Tibial artery (tissue), 4 donors: ENCODE results near the gene SRGAP1.

ENCODE experiments used
- DNase-seq, 2 donors: peaks; one replicate each; pipeline ENCODE4 v3.0.0-alpha.2; 2019
- H3K27ac ChIP-seq, 2 donors: fragments of 200-600 bp; sonication (generic) in 1 of 2; 1 replicate in 1 of 2; 2 replicates in 1 of 2; pipeline ENCODE4 v1.5.1; 2018 to 2019; ENCODE audit warnings: mild to moderate bottlenecking in 1 of 2
- H3K27me3 ChIP-seq, 2 donors: fragments of 200-600 bp; sonication (generic) in 1 of 2; one replicate each; pipeline versions ENCODE4 v1.5.1 to v1.6.0; 2016 to 2019
- H3K36me3 ChIP-seq, 3 donors: fragments of 200-600 bp; sonication (generic) in 2 of 3; one replicate each; pipeline ENCODE4 v1.5.1; 2016 to 2019; ENCODE audit warnings: mild to moderate bottlenecking in 2 of 3
- H3K4me1 ChIP-seq, 4 donors: fragments of 200-600 bp; sonication (generic) in 2 of 4; 1 replicate in 3 of 4; 2 replicates in 1 of 4; pipeline ENCODE4 v1.5.1; 2016 to 2019
- H3K4me3 ChIP-seq, 2 donors: fragments of 200-600 bp; sonication (generic) in 1 of 2; 1 replicate in 1 of 2; 2 replicates in 1 of 2; pipeline ENCODE4 v1.5.1; 2018 to 2019; ENCODE audit warnings: mild to moderate bottlenecking in 2 of 2
- H3K9me3 ChIP-seq, 3 donors: fragments of 200-600 bp; sonication (generic) in 1 of 3; one replicate each; pipeline ENCODE4 v1.5.1; 2016 to 2019
- intact Hi-C: fragments of 100-400 bp; cut with DNase I; formaldehyde crosslinking; loops from one replicate; pipeline ENCODE4 v1.15.0; 2023; ENCODE audit warnings: low total_unique reads
- TF ChIP-seq, protein P1 (sequence below), 2 experiments: fragments of 200-600 bp in 1 of 2; fragments of 450-650 bp in 1 of 2; IDR thresholded peaks; one replicate each; pipeline ENCODE4 v1.5.1; 2017 to 2019; ENCODE audit warnings: antibody characterized with exemption in 2 of 2, mild to moderate bottlenecking in 1 of 2, moderate library complexity in 1 of 2

SRGAP1 gene

DNA sequence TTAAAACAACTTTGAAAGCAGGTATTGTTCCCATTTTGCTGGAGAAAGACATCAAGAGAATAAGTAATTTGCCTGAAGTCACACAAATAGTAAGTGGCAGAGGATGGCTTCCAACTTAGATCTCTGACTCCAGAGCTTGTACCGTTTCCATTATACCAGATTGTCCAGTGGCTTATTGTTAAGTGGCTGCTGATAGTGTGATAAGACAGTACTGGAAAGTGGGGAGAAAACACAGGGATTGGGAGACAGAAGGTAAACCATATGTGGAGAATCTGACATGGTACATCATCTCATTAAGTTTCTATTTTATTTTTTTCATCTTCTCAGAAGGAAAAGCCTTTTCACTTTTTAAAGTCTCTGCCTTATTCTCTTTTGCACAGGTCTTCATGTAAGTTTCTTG is 108.5 kb downstream of the SRGAP1 start:
- DNase-seq, result no peak
- H3K27me3 ChIP-seq, result no peaks in the 10 kb centered on the region
- intact Hi-C loops, result no loop called here
- H3K36me3 ChIP-seq, result no peaks in the 10 kb centered on the region
- H3K9me3 ChIP-seq, result no peaks in the 10 kb centered on the region
- TF ChIP-seq, protein P1, sequence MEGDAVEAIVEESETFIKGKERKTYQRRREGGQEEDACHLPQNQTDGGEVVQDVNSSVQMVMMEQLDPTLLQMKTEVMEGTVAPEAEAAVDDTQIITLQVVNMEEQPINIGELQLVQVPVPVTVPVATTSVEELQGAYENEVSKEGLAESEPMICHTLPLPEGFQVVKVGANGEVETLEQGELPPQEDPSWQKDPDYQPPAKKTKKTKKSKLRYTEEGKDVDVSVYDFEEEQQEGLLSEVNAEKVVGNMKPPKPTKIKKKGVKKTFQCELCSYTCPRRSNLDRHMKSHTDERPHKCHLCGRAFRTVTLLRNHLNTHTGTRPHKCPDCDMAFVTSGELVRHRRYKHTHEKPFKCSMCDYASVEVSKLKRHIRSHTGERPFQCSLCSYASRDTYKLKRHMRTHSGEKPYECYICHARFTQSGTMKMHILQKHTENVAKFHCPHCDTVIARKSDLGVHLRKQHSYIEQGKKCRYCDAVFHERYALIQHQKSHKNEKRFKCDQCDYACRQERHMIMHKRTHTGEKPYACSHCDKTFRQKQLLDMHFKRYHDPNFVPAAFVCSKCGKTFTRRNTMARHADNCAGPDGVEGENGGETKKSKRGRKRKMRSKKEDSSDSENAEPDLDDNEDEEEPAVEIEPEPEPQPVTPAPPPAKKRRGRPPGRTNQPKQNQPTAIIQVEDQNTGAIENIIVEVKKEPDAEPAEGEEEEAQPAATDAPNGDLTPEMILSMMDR (IDR thresholded peaks at IDR 0.05), result no peak
- H3K4me3 ChIP-seq, result no peak overlapping the region
- H3K4me1 ChIP-seq, result peaks cover 0 to 27% (median 6%) of the 10 kb centered on the region in 4 donors
- H3K27ac ChIP-seq, result no peak overlapping the region

DNA sequence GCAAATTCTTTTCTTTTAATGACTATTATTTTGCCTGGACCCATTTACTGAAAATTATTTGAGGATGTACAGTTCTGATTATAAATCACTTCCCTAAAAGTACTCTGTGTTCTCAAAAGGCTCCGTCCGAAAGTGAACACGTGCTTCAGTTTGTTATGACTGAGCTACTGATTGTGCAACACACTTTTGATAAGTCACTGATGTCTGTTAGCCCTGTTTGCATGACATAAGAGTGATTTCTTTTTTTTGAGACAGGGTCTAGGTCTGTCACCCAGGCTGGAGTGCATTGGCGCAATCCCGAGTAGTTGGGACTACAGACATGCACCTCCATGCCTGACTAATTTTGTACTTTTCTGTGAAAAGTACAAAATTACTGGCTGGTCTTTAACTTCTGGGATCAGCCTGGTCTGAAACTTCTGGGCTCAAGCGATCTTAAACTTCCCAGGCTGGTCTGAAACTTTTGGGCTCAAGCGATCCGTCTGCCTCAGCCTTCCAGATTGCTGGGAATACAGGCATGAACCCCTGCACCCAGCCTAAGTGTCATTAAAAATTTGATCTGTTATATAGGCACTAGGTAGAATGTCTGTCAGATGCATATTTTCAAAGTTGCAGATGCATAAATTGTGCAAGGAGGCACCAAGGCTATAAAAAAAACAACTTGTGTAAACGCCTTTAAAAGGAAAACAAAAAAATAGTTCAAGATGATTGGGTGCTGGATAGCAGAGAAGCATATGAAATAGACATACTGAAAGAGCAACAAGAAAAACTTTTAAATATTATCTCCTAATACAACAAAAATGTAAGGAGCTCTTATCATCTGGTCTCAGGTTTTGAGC is 111.5 kb downstream of the SRGAP1 start:
- peak; percentile 71 to 82 for DNase-seq
- no peaks in the 10 kb centered on the region for H3K27me3 ChIP-seq
- no peaks in the 10 kb centered on the region for H3K9me3 ChIP-seq
- TF ChIP-seq, protein P1 (IDR thresholded peaks at IDR 0.05), result no peak
- no peaks in the 10 kb centered on the region for H3K36me3 ChIP-seq
- intact Hi-C loops, result no loop called here
- no peak overlapping the region for H3K4me3 ChIP-seq
- peak overlapping the region; percentile 48 to 54 for H3K27ac ChIP-seq
- peaks cover 0 to 18% (median 3%) of the 10 kb centered on the region in 4 donors for H3K4me1 ChIP-seq

DNA sequence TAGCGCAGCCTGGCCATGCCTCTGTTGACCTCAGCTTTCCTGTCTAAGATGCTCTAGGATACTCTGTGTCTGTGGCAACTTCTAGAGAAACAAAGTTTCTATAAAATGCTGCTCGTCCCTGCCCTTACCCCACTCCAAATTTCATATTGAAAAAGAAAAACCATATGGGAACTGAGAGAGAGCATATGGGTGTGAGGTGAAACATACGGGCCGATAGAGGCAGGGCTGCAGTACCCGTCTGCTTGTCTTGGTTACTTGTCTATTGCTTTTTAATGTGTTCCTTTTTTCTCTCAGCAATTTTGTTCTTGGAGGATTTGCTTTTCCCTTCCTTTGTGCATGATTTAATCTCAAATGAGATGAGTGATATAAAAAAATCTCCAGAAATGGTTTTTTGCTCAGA is 113.0 kb downstream of the SRGAP1 start:
- Histone ChIP-seq H3K27ac (no peak overlapping the region), H3K27me3 (no peaks in the 10 kb centered on the region), H3K4me1 (peaks cover 0 to 18% (median 5%) of the 10 kb centered on the region in 4 donors), H3K9me3 (no peaks in the 10 kb centered on the region), H3K4me3 (no peak overlapping the region), H3K36me3 (no peaks in the 10 kb centered on the region)
- no peak for DNase-seq
- TF ChIP-seq, protein P1 (IDR thresholded peaks at IDR 0.05), result no peak
- intact Hi-C loops, result no loop called here

DNA sequence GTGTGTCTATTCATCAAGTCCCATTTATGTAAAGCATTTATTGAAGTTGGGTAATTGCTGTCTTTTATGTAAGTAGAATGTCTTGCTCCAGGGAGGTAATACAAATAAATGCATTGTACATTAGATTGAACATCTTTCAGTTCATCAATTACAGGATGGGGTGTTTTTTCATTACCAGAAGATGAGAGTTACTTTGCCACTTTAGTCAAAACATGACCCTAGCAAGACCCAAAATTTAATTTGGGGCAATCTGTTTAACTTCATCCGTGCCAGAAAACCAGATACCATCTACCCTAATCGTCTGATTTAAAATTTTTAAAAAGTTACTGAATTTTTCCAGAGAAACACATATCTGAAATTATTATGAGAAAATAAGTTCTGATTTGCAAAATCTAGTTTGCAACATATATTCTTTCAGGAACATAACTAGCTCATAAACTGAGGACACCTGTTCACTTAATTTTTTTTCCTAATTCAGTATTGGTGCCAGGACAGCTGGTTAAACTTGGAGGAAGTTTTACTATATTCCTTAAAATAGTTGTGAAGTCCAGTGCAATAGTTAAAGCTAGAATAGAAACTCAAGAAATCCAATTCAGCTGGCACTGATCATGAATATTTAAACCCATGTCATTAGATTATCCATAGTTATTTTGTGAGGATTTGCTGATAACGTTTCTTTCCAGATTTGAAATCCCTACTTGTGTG is 114.5 kb downstream of the SRGAP1 start:
- intact Hi-C loops, result no loop called here
- Histone ChIP-seq H3K36me3 (no peaks in the 10 kb centered on the region), H3K4me3 (no peak overlapping the region), H3K27me3 (no peaks in the 10 kb centered on the region), H3K27ac (no peak overlapping the region), H3K9me3 (no peaks in the 10 kb centered on the region), H3K4me1 (peaks cover 0 to 29% (median 7%) of the 10 kb centered on the region in 4 donors)
- DNase-seq, result no peak
- TF ChIP-seq, protein P1 (IDR thresholded peaks at IDR 0.05), result no peak

DNA sequence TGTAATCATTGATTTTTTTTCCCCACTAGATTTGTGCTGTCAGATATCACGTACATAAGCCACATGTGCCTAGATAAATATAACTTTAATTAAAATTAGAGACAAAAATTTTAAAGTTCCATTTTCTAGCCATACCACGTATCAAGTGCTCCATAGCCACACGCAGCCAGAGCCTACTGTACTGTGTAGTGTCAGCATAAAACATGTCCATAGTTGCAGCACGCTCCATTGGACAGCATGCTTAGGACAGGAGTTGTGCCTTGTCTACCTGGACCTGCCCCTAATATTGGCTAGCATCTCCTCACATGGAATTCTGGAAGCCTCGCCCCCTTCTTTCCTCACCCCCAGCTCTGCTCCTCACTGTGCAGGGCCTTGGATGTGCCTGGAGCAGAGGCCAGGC is 116.5 kb downstream of the SRGAP1 start:
- intact Hi-C loops, result no loop called here
- TF ChIP-seq, protein P1 (IDR thresholded peaks at IDR 0.05), result no peak
- DNase-seq, result no peak
- peaks cover 0 to 34% (median 8%) of the 10 kb centered on the region in 4 donors for H3K4me1 ChIP-seq
- H3K36me3 ChIP-seq, result no peaks in the 10 kb centered on the region
- no peak overlapping the region for H3K27ac ChIP-seq
- H3K9me3 ChIP-seq, result no peaks in the 10 kb centered on the region
- H3K4me3 ChIP-seq, result no peak overlapping the region
- no peaks in the 10 kb centered on the region for H3K27me3 ChIP-seq
